Hepatocyte (in vitro differentiated cells): Measurements from ENCODE around the gene HAS3. TPM values are rescaled to one million over a fixed set of nuclear protein-coding genes. Genes with fewer than 3 reads are reported as not detected.

ENCODE experiments used
- DNase-seq: peaks from one replicate; pipeline ENCODE4 v3.0.0-alpha.2; 2016; ENCODE audit warnings: low spot score
- H2AFZ ChIP-seq: fragments of 200-600 bp; sonication (generic); 2 replicates; pipeline ENCODE4 v1.6.0; 2016; ENCODE audit warnings: antibody characterized with exemption, mild to moderate bottlenecking
- H3K27ac ChIP-seq: fragments of 200-600 bp; sonication (generic); 2 replicates; pipeline ENCODE4 v1.5.1; 2016; ENCODE audit warnings: mild to moderate bottlenecking
- H3K27me3 ChIP-seq: fragments of 200-600 bp; sonication (generic); 2 replicates; pipeline ENCODE4 v1.6.1; 2016
- H3K36me3 ChIP-seq: fragments of 200-600 bp; sonication (generic); replicated peaks from 2 replicates; pipeline ENCODE4 v1.5.1; 2016; ENCODE audit warnings: low read depth; ENCODE audit not compliant: insufficient read depth
- H3K4me1 ChIP-seq: fragments of 200-600 bp; sonication (generic); 2 replicates; pipeline ENCODE4 v1.5.1; 2016; ENCODE audit warnings: mild to moderate bottlenecking, moderate library complexity; ENCODE audit not compliant: insufficient read depth
- H3K4me2 ChIP-seq: fragments of 200-600 bp; sonication (generic); 2 replicates; pipeline ENCODE4 v1.6.0; 2016
- H3K4me3 ChIP-seq: fragments of 200-600 bp; sonication (generic); 2 replicates; pipeline ENCODE4 v1.5.1; 2016; ENCODE audit warnings: mild to moderate bottlenecking
- H3K79me2 ChIP-seq: fragments of 200-600 bp; sonication (generic); 2 replicates; pipeline ENCODE4 v1.6.0; 2017; ENCODE audit warnings: mild to moderate bottlenecking
- H3K9me2 ChIP-seq: fragments of 200-600 bp; sonication (generic); replicated peaks from 2 replicates; pipeline ENCODE4 v1.6.0; 2017; ENCODE audit warnings: mild to moderate bottlenecking; ENCODE audit not compliant: insufficient read depth
- H3K9me3 ChIP-seq: fragments of 200-600 bp; sonication (generic); 2 replicates; pipeline ENCODE4 v1.5.1; 2016; ENCODE audit warnings: low read depth, mild to moderate bottlenecking
- H4K20me1 ChIP-seq: fragments of 200-600 bp; sonication (generic); 2 replicates; pipeline ENCODE4 v1.6.0; 2016; ENCODE audit warnings: mild to moderate bottlenecking; ENCODE audit not compliant: insufficient read depth, poor library complexity, severe bottlenecking
- CTCF ChIP-seq: fragments of 200-600 bp; sonication (generic); IDR thresholded peaks from 2 replicates; pipeline ENCODE4 v1.5.1; 2016; ENCODE audit warnings: antibody characterized with exemption, mild to moderate bottlenecking; ENCODE audit not compliant: poor library complexity
- EZH2 ChIP-seq: fragments of 200-600 bp; sonication (generic); IDR thresholded peaks from 2 replicates; pipeline ENCODE4 v1.6.1; 2016; ENCODE audit warnings: antibody characterized with exemption, mild to moderate bottlenecking, borderline replicate concordance
- EZH2phosphoT487 ChIP-seq: fragments of 200-600 bp; sonication (generic); IDR thresholded peaks from one replicate; pipeline ENCODE4 v1.6.1; 2018; ENCODE audit warnings: antibody characterized with exemption, mild to moderate bottlenecking, low read depth, moderate library complexity; ENCODE audit not compliant: unreplicated experiment, severe bottlenecking
- WGBS: methylation state at CpG from one replicate; pipeline ENCODE4 v1.1.6; 2016; ENCODE audit warnings: low lambda C conversion rate; ENCODE audit errors: missing lambda C conversion rate; 5-methylcytosine and 5-hydroxymethylcytosine counted together
- polyA plus RNA-seq: library from polyadenylated mRNA; unstranded; fragments of >200 nt; fragmentation: Nextera tagmentation; extraction: Ambion mirVana; gene quantifications from 2 replicates; pipeline ENCODE4 v1.2.1, GENCODE V29; 2016
- total RNA-seq: library from RNA; depleted of rRNA; stranded (reverse); fragments of >200 nt; gene quantifications from 2 replicates; pipeline ENCODE4 v1.2.3, GENCODE V29; 2014

HAS3 gene
- total and polyA plus RNA-seq, 2 experiments from 2014 or later: 0.19 to 0.53 TPM

DNA sequence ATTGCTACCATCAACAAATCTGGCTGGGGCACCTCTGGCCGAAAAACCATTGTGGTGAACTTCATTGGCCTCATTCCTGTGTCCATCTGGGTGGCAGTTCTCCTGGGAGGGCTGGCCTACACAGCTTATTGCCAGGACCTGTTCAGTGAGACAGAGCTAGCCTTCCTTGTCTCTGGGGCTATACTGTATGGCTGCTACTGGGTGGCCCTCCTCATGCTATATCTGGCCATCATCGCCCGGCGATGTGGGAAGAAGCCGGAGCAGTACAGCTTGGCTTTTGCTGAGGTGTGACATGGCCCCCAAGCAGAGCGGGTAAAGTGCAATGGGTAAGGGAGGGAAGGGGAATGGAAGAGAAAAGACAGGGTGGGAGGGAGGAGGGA, 9.5 kb downstream of the HAS3 start:
- TF ChIP-seq EZH2 (no peak), EZH2phosphoT487 (no peak)
- Histone ChIP-seq H3K36me3 (no peaks in the 10 kb centered on the region), H2AFZ (no peak overlapping the region), H3K79me2 (no peaks in the 10 kb centered on the region), H3K9me2 (no peaks in the 10 kb centered on the region), H3K4me2 (no peak overlapping the region), H4K20me1 (peaks cover 9% of the 10 kb centered on the region), H3K27ac (no peak overlapping the region), H3K4me3 (no peak overlapping the region), H3K9me3 (no peaks in the 10 kb centered on the region), H3K27me3 (no peaks in the 10 kb centered on the region), H3K4me1 (no peaks in the 10 kb centered on the region)
- WGBS: 97% methylated on average over 6 of the region's 6 CpGs
- no peak for DNase-seq

GRCh38 chr16:69115361-69115760, 9.9 kb downstream of the HAS3 start:
- TF ChIP-seq EZH2phosphoT487 (no peak), EZH2 (no peak), CTCF (no peak)
- no peaks in the 10 kb centered on the region for H3K9me2 ChIP-seq
- no peak overlapping the region for H3K4me3 ChIP-seq
- no peaks in the 10 kb centered on the region for H3K4me1 ChIP-seq
- no peaks in the 10 kb centered on the region for H3K79me2 ChIP-seq
- H4K20me1 ChIP-seq: peaks cover 9% of the 10 kb centered on the region
- no peak overlapping the region for H2AFZ ChIP-seq
- no peak overlapping the region for H3K27ac ChIP-seq
- H3K4me2 ChIP-seq: no peak overlapping the region
- no peaks in the 10 kb centered on the region for H3K36me3 ChIP-seq
- DNase-seq: no peak
- no peaks in the 10 kb centered on the region for H3K27me3 ChIP-seq
- WGBS: 97% methylated on average over 5 of the region's 5 CpGs
- no peaks in the 10 kb centered on the region for H3K9me3 ChIP-seq

DNA sequence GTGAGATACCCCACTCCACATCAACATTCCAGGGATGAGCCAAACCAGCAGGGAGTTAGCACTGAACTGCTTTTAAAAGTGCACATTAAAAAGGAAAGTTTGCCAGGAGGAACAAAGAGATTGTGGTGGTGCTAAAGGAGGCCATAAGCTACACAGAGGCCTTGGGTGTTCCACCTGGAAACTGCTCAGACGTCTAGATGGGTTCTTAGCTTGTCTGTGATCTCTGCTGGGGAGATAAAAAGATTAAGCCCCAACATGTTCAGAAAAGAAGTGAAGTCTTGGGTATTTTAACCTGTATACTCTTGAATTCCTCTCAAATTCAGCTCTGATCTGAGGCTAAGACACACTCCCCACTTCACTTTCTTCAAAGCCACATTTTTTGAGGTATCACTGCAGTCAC, 10.4 kb downstream of the HAS3 start:
- no peak overlapping the region for H2AFZ ChIP-seq
- no peaks in the 10 kb centered on the region for H3K4me1 ChIP-seq
- DNase-seq: no peak
- H4K20me1 ChIP-seq: peaks cover 9% of the 10 kb centered on the region
- H3K9me2 ChIP-seq: no peaks in the 10 kb centered on the region
- no peaks in the 10 kb centered on the region for H3K27me3 ChIP-seq
- H3K4me2 ChIP-seq: no peak overlapping the region
- no peak for TF ChIP-seq CTCF
- TF ChIP-seq EZH2: no peak
- no peak for TF ChIP-seq EZH2phosphoT487
- no peak overlapping the region for H3K4me3 ChIP-seq
- H3K36me3 ChIP-seq: no peaks in the 10 kb centered on the region
- H3K79me2 ChIP-seq: no peaks in the 10 kb centered on the region
- 80% methylated on average over 1 of the region's 1 CpG for WGBS
- H3K27ac ChIP-seq: no peak overlapping the region
- H3K9me3 ChIP-seq: no peaks in the 10 kb centered on the region

DNA sequence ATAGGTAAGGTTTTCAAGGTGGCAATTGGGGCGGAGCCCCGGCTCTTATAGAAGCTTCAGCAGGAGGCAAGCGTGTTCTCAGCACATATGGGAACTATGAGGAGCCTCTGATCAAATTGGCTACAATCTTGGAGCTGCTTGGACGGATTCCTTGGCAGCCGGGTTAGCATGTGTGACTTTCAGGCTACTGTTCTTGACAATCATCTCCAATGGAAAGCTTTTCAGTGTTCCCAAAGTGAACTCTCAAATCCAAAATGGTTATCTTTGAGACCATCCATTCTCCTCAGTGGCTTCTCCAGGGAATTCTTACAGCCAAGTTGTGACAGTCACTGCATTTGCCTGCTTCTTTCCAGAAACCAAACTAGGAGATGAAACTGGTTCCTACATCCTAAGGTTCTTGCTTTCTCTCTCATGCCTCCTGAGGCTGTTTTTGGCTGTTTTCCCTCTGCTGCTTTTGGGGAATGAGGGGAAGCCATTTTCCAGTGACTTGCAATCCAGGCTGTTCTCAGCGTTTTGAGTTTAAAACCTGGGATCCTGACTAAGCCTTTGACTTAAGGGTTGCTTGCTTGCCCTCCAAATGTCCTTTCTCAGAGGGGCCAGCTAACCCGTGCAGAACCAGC, 10.9 kb downstream of the HAS3 start:
- no peaks in the 10 kb centered on the region for H3K9me2 ChIP-seq
- H2AFZ ChIP-seq: no peak overlapping the region
- no peak overlapping the region for H3K4me2 ChIP-seq
- DNase-seq: no peak
- H3K9me3 ChIP-seq: no peaks in the 10 kb centered on the region
- WGBS: 90% methylated on average over 7 of the region's 7 CpGs
- H3K4me1 ChIP-seq: no peaks in the 10 kb centered on the region
- H3K27me3 ChIP-seq: no peaks in the 10 kb centered on the region
- no peak overlapping the region for H3K4me3 ChIP-seq
- H3K79me2 ChIP-seq: no peaks in the 10 kb centered on the region
- no peak overlapping the region for H3K27ac ChIP-seq
- no peaks in the 10 kb centered on the region for H3K36me3 ChIP-seq
- peaks cover 9% of the 10 kb centered on the region for H4K20me1 ChIP-seq
- no peak for TF ChIP-seq CTCF
- TF ChIP-seq EZH2phosphoT487: no peak
- TF ChIP-seq EZH2: no peak
